ENCODE measurements around the gene LIMK2.

DNA sequence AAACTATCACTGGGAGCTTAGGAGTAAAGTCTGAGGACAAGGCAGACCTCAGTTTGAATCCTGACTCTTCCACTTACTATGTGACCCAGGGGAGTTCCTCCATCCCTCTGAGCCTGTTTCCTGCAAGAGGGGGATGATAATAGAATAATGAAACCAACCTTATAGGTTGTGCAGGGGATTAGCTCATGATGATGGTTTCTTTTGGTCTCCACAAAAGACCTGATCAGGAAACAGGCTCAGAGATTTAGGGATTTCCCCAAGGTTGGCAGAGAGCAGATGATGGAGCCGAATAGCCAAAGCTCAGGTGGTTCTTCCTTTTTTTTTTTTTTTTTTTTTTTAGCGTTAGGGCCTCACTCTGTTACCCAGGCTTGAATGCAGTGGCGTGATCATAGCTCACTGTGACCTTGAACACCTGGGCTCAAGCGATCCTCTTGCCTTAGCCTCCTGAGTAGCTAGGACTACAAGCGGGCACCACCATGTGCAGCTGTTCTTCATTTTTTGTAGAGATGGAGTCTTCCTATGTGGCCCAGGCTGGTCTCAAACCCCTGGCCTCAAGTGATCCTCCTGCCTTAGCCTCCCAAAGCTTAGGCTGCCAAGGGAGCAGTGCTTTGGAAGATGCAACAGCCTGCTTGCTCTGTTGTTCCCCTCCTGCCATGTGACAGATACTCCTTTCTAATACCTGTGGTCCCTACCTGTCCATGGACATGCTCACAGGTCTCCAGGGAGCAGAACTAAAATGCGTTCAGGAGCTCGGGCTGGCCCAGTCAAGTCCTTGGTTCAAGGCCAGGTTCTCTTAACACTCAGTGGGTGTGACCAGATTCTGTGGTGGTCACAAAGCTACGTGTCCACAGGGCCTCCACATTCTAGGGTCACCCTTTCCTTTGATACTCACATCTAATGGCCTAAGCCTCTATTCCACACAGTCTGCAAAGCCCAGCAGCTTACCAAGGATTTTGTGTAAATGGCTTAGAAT lies 111.8 kb downstream of the LIMK2 start:
- TF ChIP-seq POLR2A (IDR thresholded peaks at IDR 0.05; ENCODE audit: low read length) (no peak), GATA1 (IDR thresholded peaks at IDR 0.05; ENCODE audit: low read depth, low read length) (no peak)
